Skin epidermis (tissue), 12 donors: ENCODE results near the gene SMIM35.

Experiments used
- H3K27ac ChIP-seq, 21 experiments: fragments of 200-600 bp; sonication (generic) in 11 of 21; one replicate each; pipeline ENCODE4 v1.5.0; 2020; ENCODE audit warnings: mild to moderate bottlenecking in 3 of 21, inconsistent platforms in 2 of 21, moderate library complexity in 2 of 21
- H3K4me3 ChIP-seq, 7 experiments: fragments of 200-600 bp; sonication (generic) in 2 of 7; one replicate each; pipeline ENCODE4 v1.5.0; 2020; ENCODE audit warnings: inconsistent platforms in 2 of 7, mild to moderate bottlenecking in 2 of 7, moderate library complexity in 1 of 7

The SMIM35 gene

GRCh38 chr11:118046964-118047700 is 39.6 kb downstream of the SMIM35 start:
- H3K4me3 ChIP-seq, result no peak overlapping the region
- H3K27ac ChIP-seq, result peak overlapping the region in 9 of 21 experiments; percentile 9 to 85 (median 60)

- no peak overlapping the region for H3K4me3 ChIP-seq
- H3K27ac ChIP-seq, result peak overlapping the region in 10 of 21 experiments; percentile 9 to 85 (median 52)
Measured at GRCh38 chr11:118046051-118046963, 40.5 kb downstream of the SMIM35 start.

- Histone ChIP-seq H3K4me3 (no peak overlapping the region), H3K27ac (peak overlapping the region in 4 of 21 experiments; percentile 60 to 85 (median 72))
Measured at GRCh38 chr11:118045191-118045590, 41.6 kb downstream of the SMIM35 start.

GRCh38 chr11:118042796-118043195 is 44.0 kb downstream of the SMIM35 start:
- no peak overlapping the region for H3K4me3 ChIP-seq
- H3K27ac ChIP-seq, result peak overlapping the region in 1 of 21 experiments; percentile 26

GRCh38 chr11:118042141-118042540 is 44.6 kb downstream of the SMIM35 start:
- Histone ChIP-seq H3K4me3 (no peak overlapping the region), H3K27ac (no peak overlapping the region)

- no peak overlapping the region for H3K27ac ChIP-seq
Measured at GRCh38 chr11:118033443-118033842, 53.3 kb downstream of the SMIM35 start.

GRCh38 chr11:118028626-118029025 is 58.1 kb downstream of the SMIM35 start:
- Histone ChIP-seq H3K27ac (no peak overlapping the region), H3K4me3 (no peak overlapping the region)

More at GRCh38 chr11:118033443-118033842, 53.3 kb downstream of the SMIM35 start:
- H3K4me3 ChIP-seq, result no peak overlapping the region

GRCh38 chr11:118027694-118028093 is 59.1 kb downstream of the SMIM35 start:
- Histone ChIP-seq H3K27ac (no peak overlapping the region), H3K4me3 (no peak overlapping the region)

- Histone ChIP-seq H3K4me3 (no peak overlapping the region), H3K27ac (no peak overlapping the region)
Measured at GRCh38 chr11:118021146-118021545, 65.6 kb downstream of the SMIM35 start.

GRCh38 chr11:118018401-118018800 is 68.4 kb downstream of the SMIM35 start:
- Histone ChIP-seq H3K4me3 (no peak overlapping the region), H3K27ac (no peak overlapping the region)

- peak overlapping the region in 1 of 21 experiments; percentile 93 for H3K27ac ChIP-seq
- no peak overlapping the region for H3K4me3 ChIP-seq
Measured at GRCh38 chr11:118017631-118018315, 69.0 kb downstream of the SMIM35 start.

GRCh38 chr11:118017111-118017510 is 69.7 kb downstream of the SMIM35 start:
- Histone ChIP-seq H3K27ac (peak overlapping the region in 2 of 21 experiments; percentile 83 to 93), H3K4me3 (no peak overlapping the region)

- Histone ChIP-seq H3K4me3 (no peak overlapping the region), H3K27ac (peak overlapping the region in 7 of 21 experiments; percentile 35 to 93 (median 61))
Measured at GRCh38 chr11:118016104-118016503, 70.7 kb downstream of the SMIM35 start.

- peak overlapping the region in 8 of 21 experiments; percentile 4 to 93 (median 60) for H3K27ac ChIP-seq
- no peak overlapping the region for H3K4me3 ChIP-seq
Measured at GRCh38 chr11:118015385-118015841, 71.3 kb downstream of the SMIM35 start.

- H3K4me3 ChIP-seq, result no peak overlapping the region
- H3K27ac ChIP-seq, result peak overlapping the region in 2 of 21 experiments; percentile 2 to 93
Measured at GRCh38 chr11:118014022-118014421, 72.7 kb downstream of the SMIM35 start.

GRCh38 chr11:118012083-118012669 is 74.6 kb downstream of the SMIM35 start:
- Histone ChIP-seq H3K27ac (peak overlapping the region in 19 of 21 experiments; percentile 15 to 96 (median 77)), H3K4me3 (no peak overlapping the region)

GRCh38 chr11:118010738-118011461 is 75.9 kb downstream of the SMIM35 start:
- H3K4me3 ChIP-seq, result no peak overlapping the region
- H3K27ac ChIP-seq, result peak overlapping the region in 20 of 21 experiments; percentile 44 to 96 (median 76)

GRCh38 chr11:118009864-118010737 is 76.7 kb downstream of the SMIM35 start:
- Histone ChIP-seq H3K4me3 (no peak overlapping the region), H3K27ac (peak overlapping the region in 20 of 21 experiments; percentile 19 to 96 (median 76))
